PC-9 (cell line): ENCODE measurements around the gene RSBN1. TPM values are rescaled to one million over a fixed set of nuclear protein-coding genes. Genes with fewer than 3 reads are reported as not detected.
"Not testable (repeated sequence)": the region's sequence is repeated elsewhere in the genome, so short reads cannot be mapped to it uniquely, and the experiment has no call there.

Source experiments
- BruUV-seq: library from RNA; stranded (reverse); fragments of 400-500 nt; replicated peaks from 2 replicates; lab custom pipeline; 2021; lab: Mats Ljungman, UMichigan
- CTCF ChIA-PET: fragments of 300-600 bp; sonication (Branson Sonifier 250); formaldehyde crosslinking; loops from one replicate; lab custom pipeline; 2022; ENCODE audit warnings: antibody characterized with exemption; lab: Charles Lee
- POLR2A ChIA-PET: fragments of 300-600 bp; sonication (Branson Sonifier 250); formaldehyde crosslinking; loops from one replicate; lab custom pipeline; 2022; ENCODE audit warnings: antibody characterized with exemption; ENCODE audit not compliant: unreplicated experiment; lab: Charles Lee
- DNase-seq, 2 experiments: peaks; one replicate each; pipeline versions ENCODE4 v3.0.0 to v3.0.0-alpha.2; 2015 to 2022; ENCODE audit warnings: mixed read lengths in 1 of 2
- H2AFZ ChIP-seq: fragments of 200-600 bp; sonication (generic); 2 replicates; pipeline ENCODE4 v1.8.1; 2017; ENCODE audit warnings: antibody characterized with exemption
- H3F3A ChIP-seq: fragments of 200-600 bp; sonication (generic); 2 replicates; pipeline ENCODE4 v1.8.1; 2017; ENCODE audit warnings: antibody characterized with exemption, mild to moderate bottlenecking, low read depth; ENCODE audit not compliant: insufficient read depth
- H3K27ac ChIP-seq: fragments of 200-600 bp; sonication (generic); 2 replicates; pipeline ENCODE4 v1.6.1; 2016; ENCODE audit warnings: mixed run types
- H3K27me3 ChIP-seq: fragments of 200-600 bp; sonication (generic); 2 replicates; pipeline ENCODE4 v1.6.1; 2016; ENCODE audit warnings: low read depth, mixed run types; ENCODE audit not compliant: insufficient read depth
- H3K36me3 ChIP-seq: fragments of 200-600 bp; sonication (generic); 2 replicates; pipeline ENCODE4 v1.6.1; 2016; ENCODE audit warnings: low read depth, mixed run types
- H3K4me1 ChIP-seq: fragments of 200-600 bp; sonication (generic); replicated peaks from 2 replicates; pipeline ENCODE4 v1.6.1; 2016; ENCODE audit warnings: mixed run types; ENCODE audit not compliant: insufficient read depth
- H3K4me2 ChIP-seq: fragments of 200-600 bp; sonication (generic); 2 replicates; pipeline ENCODE4 v1.6.1; 2017; ENCODE audit warnings: mixed run types
- H3K4me3 ChIP-seq: fragments of 200-600 bp; sonication (generic); 2 replicates; pipeline ENCODE4 v1.6.1; 2016; ENCODE audit warnings: mixed run types
- H3K79me2 ChIP-seq: fragments of 200-600 bp; sonication (generic); 2 replicates; pipeline ENCODE4 v1.6.1; 2017; ENCODE audit warnings: low read depth, mixed run types
- H3K9me2 ChIP-seq: fragments of 200-600 bp; sonication (generic); 2 replicates; pipeline ENCODE4 v1.8.1; 2017; ENCODE audit warnings: mild to moderate bottlenecking; ENCODE audit not compliant: insufficient read depth
- H3K9me3 ChIP-seq: fragments of 200-600 bp; sonication (generic); 2 replicates; pipeline ENCODE4 v1.8.1; 2016; ENCODE audit warnings: low read depth; ENCODE audit not compliant: insufficient read depth
- H4K20me1 ChIP-seq: fragments of 200-600 bp; sonication (generic); 2 replicates; pipeline ENCODE4 v1.8.1; 2017; ENCODE audit not compliant: insufficient read depth
- CTCF ChIP-seq: fragments of 200-600 bp; sonication (generic); conservative IDR thresholded peaks from 2 replicates; pipeline ENCODE4 v1.6.1; 2017; ENCODE audit warnings: mixed run types, antibody characterized with exemption, mild to moderate bottlenecking, moderate library complexity
- EZH2 ChIP-seq: fragments of 200-600 bp; sonication (generic); IDR thresholded peaks from 2 replicates; pipeline ENCODE4 v1.8.0; 2017; ENCODE audit warnings: antibody characterized with exemption, low read depth
- intact Hi-C: fragments of 100-400 bp; cut with micrococcal nuclease; formaldehyde crosslinking; loops from one replicate; pipeline ENCODE4 v1.10.0; 2022; ENCODE audit not compliant: unreplicated experiment
- total RNA-seq: library from RNA; stranded (reverse); gene quantifications from 2 replicates; pipeline ENCODE4 v1.2.3, GENCODE V29; 2021

Gene RSBN1
- total RNA-seq, 1 experiment from 2014 or later, result 12.3 TPM

GRCh38 chr1:113734357-113735055 is 77.8 kb downstream of the RSBN1 start:
- ChIA-PET CTCF (no interaction called here), POLR2A (no interaction called here)
- Histone ChIP-seq H3K4me2 (no peak overlapping the region), H3K9me2 (no peaks in the 10 kb centered on the region), H3F3A (no peaks in the 10 kb centered on the region; the same call in 1 of the 2 replicates), H3K4me3 (no peak overlapping the region), H3K4me1 (no peaks in the 10 kb centered on the region), H3K27ac (no peak overlapping the region), H2AFZ (no peak overlapping the region), H3K79me2 (no peaks in the 10 kb centered on the region), H3K36me3 (peaks cover 18% of the 10 kb centered on the region; the same call in 1 of the 2 replicates), H4K20me1 (no peaks in the 10 kb centered on the region), H3K27me3 (no peaks in the 10 kb centered on the region), H3K9me3 (no peaks in the 10 kb centered on the region)
- no peak for TF ChIP-seq CTCF
- no peak for TF ChIP-seq EZH2
- intact Hi-C loops, result no loop called here
- no peak for DNase-seq
- BruUV-seq, result no TSS peak

GRCh38 chr1:113732802-113733201 is 79.5 kb downstream of the RSBN1 start:
- no peaks in the 10 kb centered on the region for H3K27me3 ChIP-seq
- no TSS peak for BruUV-seq
- H3K36me3 ChIP-seq, result peaks cover 11% of the 10 kb centered on the region; the same call in 1 of the 2 replicates
- no peaks in the 10 kb centered on the region for H3K79me2 ChIP-seq
- no peak for DNase-seq
- no peaks in the 10 kb centered on the region for H3K9me2 ChIP-seq
- H3K4me3 ChIP-seq, result no peak overlapping the region
- POLR2A ChIA-PET, result interaction anchor here (0.6 kb wide), 1 partner anchor 334 kb away, joined by 5 read pairs; no protein-coding TSS in a partner anchor
- TF ChIP-seq CTCF (no peak), EZH2 (no peak)
- CTCF ChIA-PET, result no interaction called here
- H3K4me1 ChIP-seq, result no peaks in the 10 kb centered on the region
- no peak overlapping the region for H3K4me2 ChIP-seq
- no peaks in the 10 kb centered on the region for H3K9me3 ChIP-seq
- intact Hi-C loops, result no loop called here
- no peak overlapping the region for H3K27ac ChIP-seq
- H3F3A ChIP-seq, result no peaks in the 10 kb centered on the region; the same call in 1 of the 2 replicates
- H4K20me1 ChIP-seq, result no peaks in the 10 kb centered on the region
- H2AFZ ChIP-seq, result no peak overlapping the region

GRCh38 chr1:113721010-113721409 is 91.3 kb downstream of the RSBN1 start:
- intact Hi-C loops, result no loop called here
- no peaks in the 10 kb centered on the region for H4K20me1 ChIP-seq
- DNase-seq, result no peak
- no peaks in the 10 kb centered on the region for H3F3A ChIP-seq
- H3K4me2 ChIP-seq, result no peak overlapping the region
- no TSS peak for BruUV-seq
- H3K79me2 ChIP-seq, result no peaks in the 10 kb centered on the region
- H3K9me2 ChIP-seq, result no peaks in the 10 kb centered on the region
- no peak overlapping the region for H3K4me3 ChIP-seq
- H3K4me1 ChIP-seq, result no peaks in the 10 kb centered on the region
- ChIA-PET POLR2A (no interaction called here), CTCF (no interaction called here)
- no peak for TF ChIP-seq CTCF
- TF ChIP-seq EZH2, result no peak
- no peak overlapping the region for H3K27ac ChIP-seq
- peaks cover 6% of the 10 kb centered on the region; the same call in 1 of the 2 replicates for H3K9me3 ChIP-seq
- H3K27me3 ChIP-seq, result no peaks in the 10 kb centered on the region
- no peak overlapping the region for H2AFZ ChIP-seq
- peaks cover 53% of the 10 kb centered on the region for H3K36me3 ChIP-seq

- H3K4me1 ChIP-seq, H3K4me3 ChIP-seq, POLR2A ChIA-PET, H3K9me2 ChIP-seq, H3K79me2 ChIP-seq, H2AFZ ChIP-seq, BruUV-seq, DNase-seq, H3K27ac ChIP-seq, H3K9me3 ChIP-seq, H3K4me2 ChIP-seq, H3K27me3 ChIP-seq, intact Hi-C loops, CTCF ChIA-PET, H4K20me1 ChIP-seq, H3F3A ChIP-seq: not testable (repeated sequence)
- H3K36me3 ChIP-seq, result peaks cover 40% of the 10 kb centered on the region
These were observed 93.7 kb downstream of the RSBN1 start for GRCh38 chr1:113718621-113719020.

DNA sequence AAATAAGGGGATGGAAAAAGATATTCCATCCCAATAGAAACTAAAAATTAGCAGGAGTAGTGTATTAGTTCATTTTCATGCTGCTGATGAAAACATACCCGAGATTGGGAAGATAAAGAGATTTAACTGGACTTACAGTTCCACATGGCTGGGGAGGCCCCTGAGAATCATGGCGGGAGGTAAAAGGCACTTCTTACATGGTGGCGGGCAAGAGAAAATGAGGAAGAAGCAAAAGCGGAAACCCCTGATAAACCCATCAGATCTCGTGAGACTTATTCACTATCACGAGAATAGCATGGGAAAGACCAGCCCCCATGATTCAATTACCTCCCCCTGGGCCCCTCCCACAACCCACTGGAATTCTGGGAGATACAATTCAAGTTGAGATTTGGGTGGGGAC is 94.8 kb downstream of the RSBN1 start:
- CTCF ChIA-PET, H3K27ac ChIP-seq, DNase-seq, H3K4me2 ChIP-seq, H3K27me3 ChIP-seq, POLR2A ChIA-PET, H3K9me2 ChIP-seq, H3K79me2 ChIP-seq, H3K9me3 ChIP-seq, H4K20me1 ChIP-seq, H3K4me3 ChIP-seq, intact Hi-C loops, H2AFZ ChIP-seq, BruUV-seq, H3F3A ChIP-seq, H3K4me1 ChIP-seq: not testable (repeated sequence)
- H3K36me3 ChIP-seq, result peaks cover 40% of the 10 kb centered on the region
